OCI-LY7 (cell line): ENCODE results near the gene LRRN3.

Experiments
- CTCF ChIP-seq: fragments of 200-600 bp; sonication (generic); conservative IDR thresholded peaks from 2 replicates; pipeline ENCODE4 v1.5.1; 2014; ENCODE audit warnings: mild to moderate bottlenecking, antibody characterized with exemption, low read length, moderate library complexity, mixed read lengths
- EZH2phosphoT487 ChIP-seq: fragments of 200-600 bp; sonication (generic); IDR thresholded peaks from 2 replicates; pipeline ENCODE4 v1.6.1; 2018; ENCODE audit warnings: low read depth, borderline replicate concordance, mild to moderate bottlenecking, mixed run types, antibody characterized with exemption, low read length, moderate library complexity, mixed read lengths

- TF ChIP-seq CTCF (no peak), EZH2phosphoT487 (no peak)
Observed at GRCh38 chr7:111147708-111148533, 57.0 kb downstream of the LRRN3 start.
